HG03045 (cell line): ENCODE data around the gene TNIK.

ENCODE experiments used
- ATAC-seq: cut with Tn5 transposase; IDR thresholded peaks from one replicate; pipeline ENCODE4 v1.9.1; 2021; ENCODE audit warnings: mild to moderate bottlenecking, moderate library complexity; ENCODE audit not compliant: unreplicated experiment

TNIK gene

DNA sequence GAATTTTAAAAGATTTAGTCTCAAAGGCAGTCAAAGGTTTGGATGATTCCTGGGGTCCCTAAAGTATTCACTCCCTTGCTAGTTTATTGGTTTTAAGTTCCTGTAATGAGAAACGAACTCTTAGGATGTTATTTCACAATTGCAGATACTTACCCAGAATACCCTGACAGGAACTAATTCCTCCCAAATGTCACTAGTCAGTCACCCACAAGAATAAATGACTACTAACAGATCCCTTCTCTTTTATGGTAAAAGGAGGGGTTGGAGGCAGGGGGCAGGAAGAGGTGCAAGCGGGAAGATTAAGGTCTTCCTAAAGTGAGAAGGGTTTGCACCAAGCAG, 259.5 kb downstream of the TNIK start:
- no peak for ATAC-seq

- no peak for ATAC-seq
Observed at GRCh38 chr3:171200052-171200749, 260.0 kb downstream of the TNIK start.

DNA sequence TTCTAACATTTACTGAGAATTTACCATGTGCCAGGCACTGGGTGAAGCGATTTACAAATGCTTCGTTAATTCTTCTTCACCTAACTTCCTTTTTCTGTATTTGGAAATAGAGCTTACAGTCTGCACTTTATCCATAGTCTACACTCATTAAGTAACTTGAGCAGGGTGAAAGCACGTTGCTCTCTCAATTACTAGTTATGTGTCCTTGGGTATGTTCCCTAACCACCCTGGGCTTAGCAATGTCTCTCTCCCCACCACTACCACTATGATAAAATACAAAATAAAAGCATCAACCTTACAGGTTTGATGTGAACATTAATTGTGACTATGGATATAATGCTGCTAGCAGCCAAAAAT, 260.8 kb downstream of the TNIK start:
- ATAC-seq = no peak

GRCh38 chr3:171198781-171199472, 261.3 kb downstream of the TNIK start:
- ATAC-seq = no peak

GRCh38 chr3:171195686-171196085, 264.5 kb downstream of the TNIK start:
- no peak for ATAC-seq

- no peak for ATAC-seq
Observed at GRCh38 chr3:171194965-171195364, 265.2 kb downstream of the TNIK start.

GRCh38 chr3:171193693-171194092, 266.5 kb downstream of the TNIK start:
- no peak for ATAC-seq

DNA sequence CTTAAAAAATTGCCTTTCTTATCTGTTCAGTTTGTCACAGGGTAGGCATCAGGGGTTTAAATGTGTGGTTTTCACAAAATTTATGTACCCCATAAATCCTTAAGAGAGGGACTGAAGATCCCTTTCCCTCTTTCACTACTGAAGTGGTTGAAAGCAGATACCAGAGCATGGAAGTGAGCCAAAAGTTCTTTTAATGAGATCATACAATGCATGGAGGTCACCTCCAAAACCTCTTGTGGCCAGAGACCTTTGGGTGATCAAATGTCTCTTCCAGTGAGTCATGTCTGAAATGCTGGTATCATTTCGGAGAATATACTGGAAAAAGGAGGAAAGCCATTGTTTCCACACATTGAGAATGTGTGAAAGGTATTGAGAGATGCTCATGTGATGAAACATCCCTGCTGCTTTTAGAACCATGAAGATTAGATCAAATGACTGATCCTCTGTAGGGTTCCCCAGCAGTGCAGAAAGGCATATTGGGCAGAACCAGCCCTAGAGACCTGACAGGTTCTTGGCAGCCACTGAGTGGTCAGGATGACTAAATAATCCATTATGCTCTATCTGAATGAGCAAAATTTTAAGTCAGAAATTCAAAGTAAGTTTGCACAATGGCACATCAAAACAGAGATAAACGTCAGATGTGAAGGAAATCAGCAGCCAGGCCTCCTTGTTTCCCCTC, 267.9 kb downstream of the TNIK start:
- ATAC-seq = no peak

- ATAC-seq = no peak
Observed at GRCh38 chr3:171190668-171191067, 269.5 kb downstream of the TNIK start.

DNA sequence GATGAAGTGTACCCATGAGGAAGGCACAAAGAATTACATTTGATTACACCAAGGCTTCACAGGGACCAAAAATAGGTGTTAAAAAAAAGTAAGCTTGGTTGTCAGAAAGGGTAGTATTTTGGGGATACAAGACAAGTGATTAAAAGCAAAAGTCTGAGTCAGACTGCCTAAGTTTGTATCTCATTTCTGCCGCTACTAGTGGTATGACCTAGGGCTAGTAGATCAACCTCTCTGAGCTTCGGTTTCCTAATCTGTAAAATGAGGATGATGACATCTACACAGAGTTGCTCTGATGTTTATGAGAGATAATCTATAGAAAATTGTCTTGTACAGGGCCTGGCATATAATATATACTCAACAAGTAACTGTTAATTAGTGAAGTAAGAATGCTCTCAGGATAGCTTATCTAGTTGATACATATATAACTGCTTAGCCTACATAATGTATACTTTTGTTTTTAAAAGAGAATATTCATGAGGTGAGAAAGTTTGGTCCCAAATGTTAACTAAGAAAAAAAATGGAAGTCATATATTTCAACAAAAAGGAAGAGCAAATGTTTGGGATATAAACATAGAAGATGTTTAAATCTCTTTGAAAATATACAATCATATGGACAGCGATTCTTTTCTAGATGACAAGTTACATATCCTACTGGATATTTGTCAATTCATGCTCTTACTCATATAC, 270.7 kb downstream of the TNIK start:
- ATAC-seq = peak; percentile 52

DNA sequence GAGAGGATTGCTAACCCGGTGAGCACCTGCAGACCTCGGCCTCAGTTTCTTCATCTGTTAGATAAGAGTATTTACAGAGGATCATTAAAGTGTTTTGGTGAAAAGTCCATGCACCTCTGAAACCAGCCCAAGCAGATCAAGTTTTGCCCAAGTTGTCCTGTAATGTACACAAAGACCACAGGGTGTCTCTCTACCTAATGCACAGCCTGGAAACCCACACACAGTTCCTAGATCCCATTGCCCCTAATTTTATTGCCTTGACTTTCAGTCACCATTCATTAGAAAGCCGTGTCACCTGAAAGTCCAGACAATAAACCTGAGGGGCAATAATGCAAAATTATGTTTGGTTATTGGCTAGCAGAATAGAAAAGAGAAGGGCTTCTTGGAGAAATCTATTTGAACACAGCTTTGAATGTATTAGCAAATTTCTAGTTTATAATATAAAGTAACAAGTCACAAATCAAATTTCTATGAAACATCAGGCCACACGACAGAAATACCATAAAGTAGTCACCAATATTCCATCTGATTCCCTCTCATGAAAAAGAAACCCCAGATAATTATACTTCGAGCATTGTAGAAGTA, 272.4 kb downstream of the TNIK start:
- ATAC-seq = no peak

DNA sequence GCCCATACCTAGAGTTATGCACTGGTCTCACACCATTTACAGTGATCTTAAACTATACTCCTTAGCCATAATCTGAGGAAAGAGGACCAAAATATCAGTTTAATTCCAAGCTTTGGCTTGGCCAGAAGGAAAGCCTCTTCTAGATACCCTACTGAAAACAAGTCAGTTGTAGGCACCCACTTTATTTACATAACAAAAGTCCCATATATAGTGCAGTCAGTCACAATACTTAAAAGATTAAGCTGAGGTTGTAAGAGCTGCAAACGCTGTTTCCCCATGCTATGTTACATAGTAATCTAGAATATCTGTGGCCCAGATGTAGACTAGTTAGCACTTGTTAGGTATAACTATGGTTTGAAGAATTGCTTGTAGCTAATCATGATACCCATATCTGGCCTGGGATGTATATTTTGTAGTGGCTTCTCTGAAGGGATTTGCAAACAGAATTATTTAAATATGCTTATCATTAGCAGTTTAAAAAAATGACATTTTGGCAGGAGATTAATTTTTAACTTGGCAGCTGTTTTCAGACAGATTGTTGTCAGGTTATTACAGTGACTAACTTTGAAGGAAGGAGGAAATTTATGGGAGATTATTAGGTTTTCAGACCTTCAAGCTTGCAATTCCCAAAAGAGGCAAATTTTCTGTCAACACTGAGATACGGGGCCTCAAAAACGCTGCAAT, 273.2 kb downstream of the TNIK start:
- ATAC-seq = no peak

DNA sequence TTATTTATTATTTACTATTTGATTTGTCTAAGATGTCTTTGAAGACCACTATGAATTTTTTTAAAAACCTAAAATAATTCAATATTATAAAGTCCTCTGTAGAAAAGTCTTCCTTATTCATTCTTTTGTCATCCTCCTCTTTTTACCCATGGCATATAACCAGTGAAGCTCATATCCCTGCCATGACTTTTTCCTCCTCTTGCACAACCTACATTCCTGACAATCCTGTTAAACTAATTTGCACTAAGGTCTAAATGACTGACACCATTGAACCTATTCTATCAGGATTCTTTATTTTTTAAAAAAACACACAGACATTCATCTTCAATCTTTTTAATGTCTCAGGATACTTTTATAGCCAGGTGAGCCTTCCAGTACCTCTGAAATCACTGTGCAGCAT, 273.8 kb downstream of the TNIK start:
- ATAC-seq = no peak

DNA sequence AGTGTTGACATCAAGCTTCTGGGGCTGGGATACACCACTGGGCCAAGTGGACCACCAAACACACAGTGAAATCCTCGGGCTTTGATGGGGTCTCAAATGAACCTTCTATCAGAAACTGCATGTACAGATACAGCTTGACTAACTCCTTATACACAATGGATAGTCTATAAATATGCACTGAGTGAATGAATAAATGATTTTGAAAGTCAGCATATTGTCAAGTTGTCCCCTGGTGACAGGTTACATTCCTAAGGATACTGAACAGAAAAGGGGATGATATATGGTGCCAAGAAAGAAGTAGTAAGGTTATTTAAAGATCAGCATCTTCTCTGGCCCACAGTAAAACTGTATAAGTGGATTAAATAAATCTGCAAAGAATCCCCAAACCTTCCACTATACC, 274.2 kb downstream of the TNIK start:
- ATAC-seq = no peak

DNA sequence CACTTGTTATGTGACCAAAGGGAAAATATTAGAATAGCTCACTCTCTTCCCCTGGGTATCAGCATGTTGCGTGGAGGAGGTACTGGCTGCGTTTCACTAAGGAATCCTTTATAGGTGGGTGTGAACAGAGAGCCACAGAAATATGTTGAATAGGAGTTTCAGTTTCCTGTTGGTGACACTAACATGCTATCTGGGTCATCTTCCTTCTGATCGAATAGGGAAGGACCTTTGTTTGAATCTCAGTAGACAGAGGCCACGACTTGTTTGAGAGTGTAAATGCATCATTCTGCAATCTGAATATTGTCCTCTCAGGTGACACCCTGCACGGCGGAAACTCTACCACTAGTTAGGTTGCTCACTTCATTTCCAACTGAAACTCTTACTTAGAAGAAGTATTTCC, 275.8 kb downstream of the TNIK start:
- peak; percentile 61 for ATAC-seq

GRCh38 chr3:171183042-171183441, 277.2 kb downstream of the TNIK start:
- no peak for ATAC-seq

- ATAC-seq = no peak
Observed at GRCh38 chr3:171181907-171182690, 278.1 kb downstream of the TNIK start.

GRCh38 chr3:171178714-171179113, 281.5 kb downstream of the TNIK start:
- ATAC-seq = no peak

GRCh38 chr3:171177553-171177952, 282.7 kb downstream of the TNIK start:
- no peak for ATAC-seq

DNA sequence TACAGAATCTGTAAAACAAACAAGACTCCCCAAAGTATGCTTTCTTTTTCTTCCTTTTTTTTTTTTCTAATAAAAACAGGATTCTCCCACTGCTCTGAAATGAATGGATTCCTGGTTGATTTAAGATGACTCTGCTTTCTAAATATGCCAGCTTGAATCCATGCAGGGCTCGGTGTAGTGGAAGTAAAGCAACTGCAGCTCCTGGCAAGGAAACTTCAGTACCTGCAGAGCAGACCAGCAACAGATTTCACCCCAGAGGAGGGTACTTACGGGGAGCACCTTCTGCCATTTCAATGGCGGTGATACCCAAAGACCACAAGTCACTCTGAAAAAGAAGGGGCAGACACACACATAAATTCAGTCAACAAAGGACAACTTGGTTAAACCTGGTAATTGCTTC, 283.1 kb downstream of the TNIK start:
- no peak for ATAC-seq
